Vagina (tissue), 2 donors: ENCODE measurements around the gene KDM7A. TPM values are rescaled to one million over a fixed set of nuclear protein-coding genes. Genes with fewer than 3 reads are reported as not detected.
A peak's percentile ranks its signal among the peaks of the same experiment; 100 is the strongest.

Experiments used
- DNase-seq, 2 donors: peaks; one replicate each; pipeline ENCODE4 v3.0.0-alpha.2; 2017; ENCODE audit errors: extremely low spot score in 2 of 2
- H3K27ac ChIP-seq: fragments of 200-600 bp; sonication (generic); one replicate; pipeline ENCODE4 v1.5.1; 2019
- H3K27me3 ChIP-seq: fragments of 200-600 bp; sonication (generic); one replicate; pipeline ENCODE4 v1.5.1; 2019
- H3K36me3 ChIP-seq, 2 donors: fragments of 200-600 bp; sonication (generic); one replicate each; pipeline ENCODE4 v1.5.1; 2017 to 2019
- H3K4me1 ChIP-seq: fragments of 200-600 bp; sonication (generic); one replicate; pipeline ENCODE4 v1.5.1; 2019
- H3K4me3 ChIP-seq, 2 donors: fragments of 200-600 bp; sonication (generic); 1 replicate in 1 of 2; 2 replicates in 1 of 2; pipeline ENCODE4 v1.5.1; 2016 to 2019
- H3K9me3 ChIP-seq: fragments of 200-600 bp; sonication (generic); one replicate; pipeline ENCODE4 v1.5.1; 2019
- POLR2A ChIP-seq, 2 donors: fragments of 450-650 bp; IDR thresholded peaks; one replicate each; pipeline ENCODE4 v1.6.1; 2017; ENCODE audit warnings: antibody characterized with exemption in 2 of 2, mild to moderate bottlenecking in 2 of 2, moderate library complexity in 2 of 2
- POLR2AphosphoS5 ChIP-seq, 2 donors: sonication (generic); formaldehyde crosslinking; IDR thresholded peaks; one replicate each; pipeline ENCODE4 v1.9.0; 2017; ENCODE audit warnings: antibody characterized with exemption in 2 of 2, mild to moderate bottlenecking in 2 of 2, low read depth in 1 of 2; ENCODE audit not compliant: insufficient read depth in 1 of 2
- intact Hi-C: fragments of 100-400 bp; cut with DNase I; formaldehyde crosslinking; loops from one replicate; pipeline ENCODE4 v1.15.1; 2023
- total RNA-seq: library from RNA; depleted of rRNA; stranded (reverse); fragments of >200 nt; gene quantifications from one replicate; pipeline ENCODE4 v1.2.3, GENCODE V29; 2016
- TF ChIP-seq, protein P1 (sequence below), 3 experiments: fragments of 450-650 bp in 2 of 3; fragments of 200-600 bp in 1 of 3; sonication (generic) in 1 of 3; IDR thresholded peaks; one replicate each; pipeline ENCODE4 v1.5.1; 2017 to 2019; ENCODE audit warnings: antibody characterized with exemption in 3 of 3, mild to moderate bottlenecking in 2 of 3, moderate library complexity in 2 of 3

The KDM7A gene
- total RNA-seq, 1 donor from 2014 or later, result 24.6 TPM

DNA sequence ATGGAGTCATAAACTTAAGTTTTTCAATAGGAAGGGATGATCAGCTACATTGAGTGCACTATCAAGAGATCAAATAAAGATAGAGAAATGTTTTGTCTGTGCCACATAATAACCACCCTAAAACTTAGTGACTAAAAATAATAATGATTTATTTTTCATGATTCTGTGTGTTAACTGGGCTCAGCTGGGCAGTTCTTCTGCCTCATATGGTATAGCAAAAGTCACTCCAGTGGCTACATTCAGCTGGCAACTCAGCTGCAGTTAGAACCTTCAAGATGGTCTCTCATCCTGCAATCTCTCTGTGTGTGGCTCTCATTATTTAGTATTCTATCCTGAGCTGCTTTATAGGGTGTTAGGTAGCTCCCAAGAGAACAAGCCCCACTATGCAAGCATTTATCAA lies 106.2 kb downstream of the KDM7A start:
- Histone ChIP-seq H3K4me1 (no peaks in the 10 kb centered on the region), H3K36me3 (no peaks in the 10 kb centered on the region), H3K4me3 (no peak overlapping the region), H3K27ac (no peak overlapping the region), H3K27me3 (no peaks in the 10 kb centered on the region), H3K9me3 (no peaks in the 10 kb centered on the region)
- TF ChIP-seq POLR2AphosphoS5 (IDR thresholded peaks at IDR 0.05; ENCODE audit: insufficient read depth in 1 of 2, low read depth in 1 of 2) (no peak), POLR2A (IDR thresholded peaks at IDR 0.05) (no peak)
- TF ChIP-seq, protein P1, sequence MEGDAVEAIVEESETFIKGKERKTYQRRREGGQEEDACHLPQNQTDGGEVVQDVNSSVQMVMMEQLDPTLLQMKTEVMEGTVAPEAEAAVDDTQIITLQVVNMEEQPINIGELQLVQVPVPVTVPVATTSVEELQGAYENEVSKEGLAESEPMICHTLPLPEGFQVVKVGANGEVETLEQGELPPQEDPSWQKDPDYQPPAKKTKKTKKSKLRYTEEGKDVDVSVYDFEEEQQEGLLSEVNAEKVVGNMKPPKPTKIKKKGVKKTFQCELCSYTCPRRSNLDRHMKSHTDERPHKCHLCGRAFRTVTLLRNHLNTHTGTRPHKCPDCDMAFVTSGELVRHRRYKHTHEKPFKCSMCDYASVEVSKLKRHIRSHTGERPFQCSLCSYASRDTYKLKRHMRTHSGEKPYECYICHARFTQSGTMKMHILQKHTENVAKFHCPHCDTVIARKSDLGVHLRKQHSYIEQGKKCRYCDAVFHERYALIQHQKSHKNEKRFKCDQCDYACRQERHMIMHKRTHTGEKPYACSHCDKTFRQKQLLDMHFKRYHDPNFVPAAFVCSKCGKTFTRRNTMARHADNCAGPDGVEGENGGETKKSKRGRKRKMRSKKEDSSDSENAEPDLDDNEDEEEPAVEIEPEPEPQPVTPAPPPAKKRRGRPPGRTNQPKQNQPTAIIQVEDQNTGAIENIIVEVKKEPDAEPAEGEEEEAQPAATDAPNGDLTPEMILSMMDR (IDR thresholded peaks at IDR 0.05), result no peak
- intact Hi-C loops, result no loop called here
- DNase-seq, result no peak

DNA sequence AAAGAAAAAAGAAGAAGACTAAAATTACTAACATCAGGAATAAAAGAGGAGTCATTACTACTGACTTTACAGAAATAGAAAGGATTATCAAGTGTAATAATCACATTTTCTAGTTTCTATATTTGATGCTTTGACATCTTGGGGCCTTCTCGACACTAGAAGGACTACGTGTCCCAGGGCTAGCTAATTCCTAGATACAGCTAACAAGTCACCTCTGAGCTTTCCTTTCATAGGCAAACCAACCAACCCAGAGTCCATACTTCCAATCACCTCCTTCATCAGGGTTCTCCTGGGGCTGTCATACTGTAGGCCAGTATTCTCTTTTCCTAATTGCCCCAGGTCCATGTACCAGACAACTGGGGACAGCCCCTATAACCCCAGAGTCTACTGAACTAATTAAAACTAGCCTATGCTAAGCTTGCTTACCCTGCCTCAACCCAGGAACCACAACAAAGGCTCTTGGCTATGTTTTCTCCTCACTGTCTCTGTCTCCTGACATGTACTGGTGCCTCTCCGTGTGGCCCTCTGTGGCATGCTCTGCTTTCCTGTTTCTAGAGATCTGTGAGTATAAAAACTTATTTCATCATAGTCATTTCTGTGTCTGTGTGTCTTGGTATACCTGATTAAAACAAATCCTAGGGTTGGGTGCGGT lies 107.4 kb downstream of the KDM7A start:
- Histone ChIP-seq H3K27me3 (no peaks in the 10 kb centered on the region), H3K9me3 (no peaks in the 10 kb centered on the region), H3K4me1 (no peaks in the 10 kb centered on the region), H3K36me3 (no peaks in the 10 kb centered on the region), H3K27ac (no peak overlapping the region), H3K4me3 (no peak overlapping the region)
- intact Hi-C loops, result no loop called here
- TF ChIP-seq, protein P1 (IDR thresholded peaks at IDR 0.05), result no peak
- TF ChIP-seq POLR2AphosphoS5 (IDR thresholded peaks at IDR 0.05; ENCODE audit: insufficient read depth in 1 of 2, low read depth in 1 of 2), result no peak
- TF ChIP-seq POLR2A (IDR thresholded peaks at IDR 0.05), result no peak
- no peak for DNase-seq

GRCh38 chr7:140068033-140068432 lies 108.8 kb downstream of the KDM7A start:
- TF ChIP-seq POLR2AphosphoS5 (IDR thresholded peaks at IDR 0.05; ENCODE audit: insufficient read depth in 1 of 2, low read depth in 1 of 2) (no peak), POLR2A (IDR thresholded peaks at IDR 0.05) (no peak)
- TF ChIP-seq, protein P1 (IDR thresholded peaks at IDR 0.05), result no peak
- H3K9me3 ChIP-seq, result no peaks in the 10 kb centered on the region
- no peaks in the 10 kb centered on the region for H3K4me1 ChIP-seq
- DNase-seq, result no peak
- H3K27ac ChIP-seq, result no peak overlapping the region
- H3K4me3 ChIP-seq, result no peak overlapping the region
- no peaks in the 10 kb centered on the region for H3K36me3 ChIP-seq
- H3K27me3 ChIP-seq, result no peaks in the 10 kb centered on the region
- intact Hi-C loops, result no loop called here

DNA sequence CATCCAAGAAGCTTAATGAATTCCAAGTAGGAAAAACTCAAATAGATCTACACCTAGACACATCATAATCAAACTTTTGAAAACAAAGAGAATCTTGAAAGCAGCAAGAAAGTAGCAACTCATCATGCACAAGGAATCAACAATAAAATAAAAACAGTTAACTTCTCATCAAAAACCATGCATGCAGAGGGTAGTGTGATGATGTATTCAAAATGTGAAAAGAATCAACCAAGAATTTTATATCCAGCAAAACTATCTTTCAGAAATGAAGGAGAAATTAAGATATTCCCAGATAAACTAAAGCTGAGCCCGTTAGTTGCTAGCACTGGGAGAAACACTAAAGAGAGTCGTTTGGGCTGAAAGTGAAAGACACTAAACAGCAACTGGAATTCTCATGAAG lies 109.7 kb downstream of the KDM7A start:
- H3K9me3 ChIP-seq, result no peaks in the 10 kb centered on the region
- H3K27me3 ChIP-seq, result no peaks in the 10 kb centered on the region
- peaks cover 2% of the 10 kb centered on the region for H3K4me1 ChIP-seq
- H3K27ac ChIP-seq, result no peak overlapping the region
- TF ChIP-seq POLR2AphosphoS5 (IDR thresholded peaks at IDR 0.05; ENCODE audit: insufficient read depth in 1 of 2, low read depth in 1 of 2), result no peak
- TF ChIP-seq, protein P1 (IDR thresholded peaks at IDR 0.05), result no peak
- no peak for TF ChIP-seq POLR2A (IDR thresholded peaks at IDR 0.05)
- no peak for DNase-seq
- H3K4me3 ChIP-seq, result no peak overlapping the region
- H3K36me3 ChIP-seq, result no peaks in the 10 kb centered on the region
- intact Hi-C loops, result no loop called here

- intact Hi-C loops, result no loop called here
- TF ChIP-seq POLR2AphosphoS5 (IDR thresholded peaks at IDR 0.05; ENCODE audit: insufficient read depth in 1 of 2, low read depth in 1 of 2) (peak in 1 of 2 donors; percentile 71), POLR2A (IDR thresholded peaks at IDR 0.05) (peak in 1 of 2 donors; percentile 29)
- TF ChIP-seq, protein P1 (IDR thresholded peaks at IDR 0.05), result no peak
- H3K4me1 ChIP-seq, result peaks cover 31% of the 10 kb centered on the region
- no peaks in the 10 kb centered on the region for H3K36me3 ChIP-seq
- H3K27me3 ChIP-seq, result no peaks in the 10 kb centered on the region
- DNase-seq, result no peak
- H3K9me3 ChIP-seq, result no peaks in the 10 kb centered on the region
- H3K27ac ChIP-seq, result peak within 1 kb of the TSS; percentile 95
- peak within 1 kb of the TSS; percentile 85 to 93 for H3K4me3 ChIP-seq
Observed at GRCh38 chr7:140062528-140063299, 114.1 kb downstream of the KDM7A start, which contains the start of gene PARP12. PARP12 (minus strand) TSS chr7:140062951; CDS start chr7:140062847, 104 bp downstream.
